Astrocyte of the cerebellum (primary cell): ENCODE results near the gene PDE11A.

Experiments used
- DNase-seq: peaks from one replicate; pipeline ENCODE4 v3.0.0-alpha.2; 2011; ENCODE audit warnings: low read depth
- H3K4me3 ChIP-seq: 2 replicates; pipeline ENCODE4 v1.5.1; 2011; ENCODE audit warnings: mild to moderate bottlenecking, low read depth, low read length, moderate library complexity
- CTCF ChIP-seq: IDR thresholded peaks from 2 replicates; pipeline ENCODE4 v1.5.1; 2012; ENCODE audit warnings: low read length, low read depth, moderate library complexity, mild to moderate bottlenecking; ENCODE audit errors: missing control alignments
- in situ Hi-C: cut with HindIII; loops from 2 replicates; pipeline ENCODE4 v1.10.0; 2017; ENCODE audit warnings: low sequenced_read_pairs

PDE11A gene

GRCh38 chr2:177633111-177633510 lies 439.5 kb downstream of the PDE11A start:
- in situ Hi-C loops: no loop called here
- no peak for TF ChIP-seq CTCF
- DNase-seq: no peak
- no peak overlapping the region for H3K4me3 ChIP-seq

GRCh38 chr2:177631680-177632079 lies 440.9 kb downstream of the PDE11A start:
- no peak for DNase-seq
- H3K4me3 ChIP-seq: no peak overlapping the region
- in situ Hi-C loops: no loop called here
- TF ChIP-seq CTCF: no peak

GRCh38 chr2:177629357-177630024 lies 443.1 kb downstream of the PDE11A start:
- no peak for TF ChIP-seq CTCF
- in situ Hi-C loops: no loop called here
- no peak overlapping the region for H3K4me3 ChIP-seq
- no peak for DNase-seq

- in situ Hi-C loops: no loop called here
- no peak overlapping the region for H3K4me3 ChIP-seq
- TF ChIP-seq CTCF: no peak
- no peak for DNase-seq
These were observed 443.7 kb downstream of the PDE11A start for GRCh38 chr2:177628831-177629230.

- H3K4me3 ChIP-seq: no peak overlapping the region
- no peak for TF ChIP-seq CTCF
- in situ Hi-C loops: no loop called here
- no peak for DNase-seq
These were observed 446.6 kb downstream of the PDE11A start for GRCh38 chr2:177625744-177626650.

GRCh38 chr2:177622521-177622920 lies 450.1 kb downstream of the PDE11A start:
- H3K4me3 ChIP-seq: no peak overlapping the region
- no peak for DNase-seq
- in situ Hi-C loops: loop anchor here (25.0 kb wide), 1 partner anchor 285 kb away; no protein-coding TSS in a partner anchor
- no peak for TF ChIP-seq CTCF
